SK-N-MC (cell line): ENCODE data around the gene APBB1.

ENCODE experiments used
- DNase-seq: peaks from one replicate; pipeline ENCODE4 v3.0.0-alpha.2; 2011; ENCODE audit warnings: low read depth, low spot score
- H3K27ac ChIP-seq: fragments of 200-600 bp; sonication (generic); 2 replicates; pipeline ENCODE4 v1.5.1; 2016; ENCODE audit warnings: mixed run types
- H3K36me3 ChIP-seq: fragments of 200-600 bp; sonication (generic); 2 replicates; pipeline ENCODE4 v1.6.1; 2017; ENCODE audit warnings: antibody characterized with exemption, low read length, mixed read lengths; ENCODE audit not compliant: insufficient read depth
- H3K4me3 ChIP-seq: fragments of 200-600 bp; sonication (generic); 2 replicates; pipeline ENCODE4 v1.5.1; 2016
- H3K9ac ChIP-seq: fragments of 200-600 bp; sonication (generic); 2 replicates; pipeline ENCODE4 v1.8.0; 2017; ENCODE audit warnings: mixed run types, mixed read lengths; ENCODE audit not compliant: insufficient read length
- H3K9me3 ChIP-seq: fragments of 200-600 bp; sonication (generic); 2 replicates; pipeline ENCODE4 v1.6.1; 2017; ENCODE audit warnings: low read depth, mild to moderate bottlenecking, antibody characterized with exemption, low read length, moderate library complexity, mixed read lengths
- EZH2 ChIP-seq: fragments of 200-600 bp; sonication (generic); IDR thresholded peaks from one replicate; pipeline ENCODE4 v1.6.1; 2017; ENCODE audit warnings: antibody characterized with exemption
- FOXP2 ChIP-seq: optimal IDR thresholded peaks from 2 replicates; pipeline ENCODE3; 2011; ENCODE audit warnings: mild to moderate bottlenecking, moderate library complexity; ENCODE audit not compliant: insufficient read depth; ENCODE audit errors: extremely low read length, control extremely low read depth
- POLR2AphosphoS5 ChIP-seq: IDR thresholded peaks from 2 replicates; pipeline ENCODE4 v1.6.1; 2012; ENCODE audit warnings: mild to moderate bottlenecking, low read depth, low read length, borderline replicate concordance

Gene APBB1

DNA sequence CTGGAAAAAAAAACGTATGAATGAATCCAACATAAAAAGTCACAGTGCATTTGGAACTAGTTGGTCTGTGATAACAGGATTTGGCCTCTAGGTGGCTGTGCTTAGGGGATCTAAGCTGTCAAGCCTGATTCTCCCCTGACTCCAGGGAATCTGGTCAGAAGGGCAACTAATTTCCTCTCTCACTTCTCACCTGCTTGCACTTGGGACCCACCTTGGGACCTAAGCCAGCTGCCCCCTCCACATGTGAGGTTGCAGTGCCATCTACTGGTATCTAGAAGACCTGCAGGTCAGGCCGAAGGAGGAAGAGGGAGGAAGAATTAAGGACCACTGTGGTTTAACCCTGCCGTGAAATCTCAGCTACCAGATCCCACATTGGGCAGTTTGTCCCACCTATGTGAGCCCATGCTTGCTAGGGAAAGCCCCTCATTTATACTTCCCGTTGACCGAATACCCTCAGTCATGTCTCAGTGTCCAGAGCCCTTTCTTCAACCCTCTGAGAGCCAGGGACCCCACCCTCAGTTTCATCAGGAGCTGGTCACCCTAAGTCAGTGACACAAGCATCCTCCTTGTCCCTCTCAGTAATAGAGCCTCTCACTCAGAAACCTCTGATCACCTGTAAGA is 65.4 kb downstream of the APBB1 start:
- Histone ChIP-seq H3K9ac (no peak overlapping the region), H3K9me3 (no peaks in the 10 kb centered on the region), H3K36me3 (no peaks in the 10 kb centered on the region), H3K4me3 (no peak overlapping the region), H3K27ac (no peak overlapping the region)
- no peak for DNase-seq
- TF ChIP-seq EZH2 (no peak), FOXP2 (no peak), POLR2AphosphoS5 (no peak)

DNA sequence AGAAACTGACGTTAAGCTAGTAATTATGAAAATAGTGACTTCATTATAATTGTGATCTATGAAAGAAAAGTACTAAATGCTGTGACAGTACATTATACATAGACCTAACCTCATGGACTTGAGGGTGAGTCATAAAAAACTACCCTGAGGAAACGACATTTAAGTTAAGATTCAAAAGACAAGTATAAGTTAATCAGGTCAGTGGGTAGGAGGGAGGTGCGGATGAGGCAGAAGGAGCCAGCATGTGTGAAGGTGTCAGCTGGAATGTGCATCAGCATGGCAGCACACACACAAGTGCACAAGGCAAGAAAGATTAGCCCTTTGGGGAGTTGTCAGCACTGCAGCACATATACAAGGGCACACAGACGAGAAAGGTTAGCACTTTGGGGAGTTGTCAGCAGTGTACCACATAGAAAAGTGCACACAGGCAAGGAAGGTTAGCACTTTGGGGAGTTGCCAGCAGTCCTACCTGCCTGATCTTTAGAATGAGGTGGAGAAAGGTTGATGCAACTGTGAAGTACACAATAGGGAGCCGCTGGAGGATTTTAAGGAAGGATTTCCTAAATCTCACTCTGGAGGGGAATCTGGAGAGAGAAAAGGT is 67.0 kb downstream of the APBB1 start:
- Histone ChIP-seq H3K9me3 (no peaks in the 10 kb centered on the region), H3K4me3 (no peak overlapping the region), H3K36me3 (no peaks in the 10 kb centered on the region), H3K9ac (no peak overlapping the region), H3K27ac (no peak overlapping the region)
- no peak for DNase-seq
- TF ChIP-seq POLR2AphosphoS5 (no peak), FOXP2 (no peak), EZH2 (no peak)

DNA sequence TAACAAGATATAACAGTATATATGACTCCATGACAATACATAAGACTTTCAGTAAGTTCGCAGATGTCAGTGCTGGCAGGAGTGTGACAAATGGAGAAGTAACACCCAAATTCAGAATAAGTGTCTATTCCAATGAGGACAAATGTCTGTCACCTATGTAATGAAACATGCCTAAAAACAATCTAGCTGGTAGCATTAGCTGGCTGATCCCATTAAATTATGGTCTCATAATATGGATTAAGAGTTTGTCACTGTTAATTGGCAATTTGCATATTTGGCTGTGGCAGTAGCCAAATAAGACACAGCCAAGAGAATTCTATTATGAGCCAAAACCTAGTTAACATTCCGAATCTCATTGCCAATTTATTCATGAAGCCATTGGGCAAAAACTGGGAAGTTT is 68.4 kb downstream of the APBB1 start:
- H3K36me3 ChIP-seq: no peaks in the 10 kb centered on the region
- DNase-seq: no peak
- H3K27ac ChIP-seq: no peak overlapping the region
- TF ChIP-seq EZH2: no peak
- no peak for TF ChIP-seq FOXP2
- no peak for TF ChIP-seq POLR2AphosphoS5
- H3K4me3 ChIP-seq: no peak overlapping the region
- no peaks in the 10 kb centered on the region for H3K9me3 ChIP-seq
- H3K9ac ChIP-seq: no peak overlapping the region

DNA sequence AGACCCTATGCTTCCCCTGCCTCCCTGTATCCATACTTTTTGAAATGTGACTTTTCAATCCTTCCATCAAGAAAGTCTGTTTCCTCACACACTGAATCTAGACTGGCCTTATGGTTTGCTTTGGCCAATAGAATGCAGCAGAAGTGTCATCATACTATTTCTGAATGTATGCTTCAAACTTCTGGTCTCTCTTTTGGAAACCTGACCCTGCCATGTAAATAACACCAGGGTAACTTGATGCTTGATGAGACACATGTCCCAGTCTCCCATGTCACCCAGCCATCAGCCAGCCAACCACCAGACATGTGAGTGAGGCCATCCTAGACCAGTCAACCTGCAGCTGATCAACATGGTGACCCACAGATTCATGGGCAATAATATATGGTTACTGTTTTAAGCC is 68.9 kb downstream of the APBB1 start:
- TF ChIP-seq POLR2AphosphoS5: no peak
- no peak for TF ChIP-seq EZH2
- TF ChIP-seq FOXP2: no peak

DNA sequence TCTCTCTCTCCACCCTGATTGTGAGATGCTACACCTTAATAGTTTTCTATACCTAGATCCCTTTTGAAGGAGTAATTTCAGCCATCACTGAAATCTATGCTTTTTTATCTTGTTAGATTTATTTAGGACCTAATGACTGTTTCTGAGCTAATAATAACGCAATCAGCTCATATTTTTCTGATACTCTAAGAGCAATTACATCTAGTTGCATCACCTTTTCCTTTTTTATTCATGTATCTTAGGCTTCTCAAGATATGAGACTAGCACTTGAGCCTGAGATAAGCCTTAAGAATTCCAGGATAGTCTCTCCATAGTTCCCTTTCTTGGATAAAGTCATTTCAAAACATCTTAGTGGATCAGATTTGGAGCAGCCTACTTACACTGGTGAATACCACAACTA is 73.5 kb downstream of the APBB1 start:
- peak; percentile 8 for DNase-seq
- Histone ChIP-seq H3K4me3 (no peak overlapping the region), H3K27ac (no peak overlapping the region), H3K9me3 (no peaks in the 10 kb centered on the region), H3K9ac (no peak overlapping the region), H3K36me3 (no peaks in the 10 kb centered on the region)
- TF ChIP-seq POLR2AphosphoS5 (no peak), EZH2 (no peak), FOXP2 (no peak)

More for the DNA sequence above, 68.9 kb downstream of the APBB1 start:
- Histone ChIP-seq H3K9me3 (no peaks in the 10 kb centered on the region), H3K27ac (no peak overlapping the region), H3K4me3 (no peak overlapping the region), H3K36me3 (no peaks in the 10 kb centered on the region), H3K9ac (no peak overlapping the region)
- DNase-seq: no peak
